M059J (cell line): ENCODE data around the gene SRC. TPM values are rescaled to one million over a fixed set of nuclear protein-coding genes. Genes with fewer than 3 reads are reported as not detected.
A peak's percentile ranks its signal among the peaks of the same experiment; 100 is the strongest.
"Not testable (repeated sequence)": the region's sequence is repeated elsewhere in the genome, so short reads cannot be mapped to it uniquely, and the experiment has no call there.

Experiments used
- DNase-seq: peaks from one replicate; pipeline ENCODE4 v3.0.0-alpha.2; 2012; ENCODE audit warnings: low read depth
- total RNA-seq: library from RNA; depleted of rRNA; stranded (reverse); fragments of >200 nt; shearing (Covaris generic); gene quantifications from 2 replicates; pipeline ENCODE4 v1.2.3, GENCODE V29; 2014

The SRC gene
- total RNA-seq, 1 experiment from 2014 or later: 24.3 TPM

DNA sequence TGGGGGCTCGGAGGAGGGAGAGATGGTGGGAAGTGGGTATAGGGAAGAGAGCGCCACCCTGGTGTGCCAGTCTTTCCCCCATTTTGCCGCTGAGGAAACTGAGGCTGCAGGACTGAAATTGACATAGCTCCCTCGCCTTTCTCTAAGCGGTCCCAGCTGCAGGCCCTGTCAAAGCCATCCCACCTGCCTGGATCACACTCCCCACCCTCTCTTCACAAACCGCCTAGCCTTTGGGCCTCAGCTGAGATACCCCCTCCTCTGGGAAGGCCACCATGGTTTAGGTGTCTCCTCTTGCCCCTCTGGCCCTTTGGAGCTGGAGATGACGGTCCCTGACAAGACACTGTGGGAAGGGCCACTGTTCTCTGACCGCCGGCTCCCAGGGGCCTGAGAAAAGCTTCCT is 16.9 kb downstream of the SRC start:
- DNase-seq: no peak

- DNase-seq: no peak
Measured at GRCh38 chr20:37363221-37364012, 17.5 kb downstream of the SRC start.

DNA sequence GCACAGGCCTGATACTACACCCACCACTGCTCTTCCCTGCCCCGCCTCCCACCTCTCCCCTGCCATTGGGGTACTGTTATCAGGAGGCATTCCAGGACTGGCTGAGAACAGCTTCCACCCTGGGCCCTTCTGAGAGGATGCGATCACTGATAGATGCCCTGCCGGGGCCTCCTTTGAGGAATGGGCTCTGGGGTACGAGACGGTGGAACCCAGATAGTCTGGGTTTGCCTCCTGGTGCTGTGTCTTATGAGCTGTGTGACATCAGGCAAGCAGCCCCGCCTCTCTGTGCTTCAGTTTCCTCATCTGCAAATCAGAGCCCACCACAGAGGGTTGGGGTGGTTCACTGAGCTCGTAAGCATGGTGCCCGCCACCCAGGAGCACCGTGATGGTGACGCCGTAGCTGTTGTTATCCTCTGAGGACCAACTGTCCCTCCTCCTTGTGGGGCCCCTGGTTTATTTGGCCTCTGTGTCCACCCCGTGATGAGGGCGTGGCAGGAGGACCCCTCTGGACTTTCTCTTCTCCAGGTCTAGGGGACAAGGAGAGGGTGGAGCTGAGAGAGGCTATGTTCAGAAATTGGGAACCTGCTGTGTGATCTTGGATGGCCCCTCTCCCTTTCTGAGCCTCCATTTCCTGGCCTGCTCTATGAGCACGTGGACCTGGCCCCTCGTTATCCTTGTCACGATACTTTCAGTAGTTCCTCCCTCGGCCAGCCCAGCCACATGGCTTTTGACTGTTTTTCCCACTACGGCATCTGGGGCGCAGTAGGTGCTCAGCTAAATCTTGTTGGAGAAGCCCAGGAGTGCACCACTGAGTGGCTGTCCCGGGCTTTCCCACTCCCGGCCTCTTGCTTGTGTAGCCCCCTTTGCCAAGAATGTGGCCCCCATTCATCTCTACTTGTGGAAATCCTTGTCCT is 18.3 kb downstream of the SRC start:
- no peak for DNase-seq

GRCh38 chr20:37364927-37365272 is 19.0 kb downstream of the SRC start:
- no peak for DNase-seq

DNA sequence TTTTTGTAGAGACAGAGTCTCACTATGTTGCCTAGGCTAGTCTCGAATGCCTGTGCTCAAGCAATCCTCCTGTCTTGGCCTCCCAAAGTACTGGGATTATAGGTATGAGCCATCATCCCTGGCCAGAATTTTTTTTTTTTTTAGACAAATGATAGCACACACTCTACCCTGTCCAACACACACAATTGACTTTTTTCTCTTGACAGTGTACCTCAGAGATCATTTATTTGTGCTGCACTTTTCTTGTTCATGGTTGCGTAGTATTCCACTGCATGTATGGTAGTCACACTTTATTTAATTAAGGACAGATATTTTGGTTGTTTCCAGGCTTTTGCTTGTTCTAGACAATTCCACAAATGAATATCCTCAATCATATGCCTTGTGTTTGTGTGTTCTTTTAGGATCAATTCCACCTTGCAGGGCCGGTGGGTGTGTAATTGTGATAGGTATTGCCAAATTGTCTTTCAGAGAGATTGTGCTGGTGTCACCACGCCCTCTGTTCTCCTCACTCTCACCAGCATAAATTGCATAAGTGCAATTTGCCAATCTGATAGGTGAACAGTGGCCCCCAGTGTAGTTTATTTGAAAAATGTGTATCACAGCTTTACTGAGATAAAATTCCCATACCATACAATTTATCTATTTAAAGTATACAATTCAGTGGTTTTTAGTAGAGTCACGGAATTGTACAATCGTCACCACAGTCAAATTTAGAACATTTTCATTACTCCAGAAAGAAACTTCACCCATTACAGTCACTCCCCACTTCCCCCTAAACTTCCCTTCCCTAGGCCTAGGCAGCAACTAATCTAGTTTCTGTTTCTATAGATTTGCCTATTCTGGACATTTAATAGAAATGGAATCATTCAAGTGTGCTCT is 20.1 kb downstream of the SRC start:
- no peak for DNase-seq

DNA sequence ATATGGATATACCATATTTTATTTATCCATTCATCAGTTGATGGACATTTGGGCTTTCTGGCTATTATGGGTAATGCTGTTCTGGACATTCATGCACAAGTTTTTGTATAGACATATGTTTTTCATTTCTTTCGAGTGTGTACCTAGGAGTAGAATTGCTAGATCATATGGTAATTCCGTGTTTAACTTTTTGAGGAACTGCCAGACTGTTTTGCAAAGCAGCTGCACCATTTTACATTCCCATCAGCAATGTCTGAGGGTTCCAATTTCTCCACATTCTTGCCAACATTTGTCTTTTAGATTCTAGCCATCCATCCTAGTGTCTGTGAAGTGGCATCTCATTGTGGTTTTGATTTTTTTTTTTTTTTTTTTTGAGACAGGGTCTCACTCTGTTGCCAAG is 20.8 kb downstream of the SRC start:
- DNase-seq: no peak

DNA sequence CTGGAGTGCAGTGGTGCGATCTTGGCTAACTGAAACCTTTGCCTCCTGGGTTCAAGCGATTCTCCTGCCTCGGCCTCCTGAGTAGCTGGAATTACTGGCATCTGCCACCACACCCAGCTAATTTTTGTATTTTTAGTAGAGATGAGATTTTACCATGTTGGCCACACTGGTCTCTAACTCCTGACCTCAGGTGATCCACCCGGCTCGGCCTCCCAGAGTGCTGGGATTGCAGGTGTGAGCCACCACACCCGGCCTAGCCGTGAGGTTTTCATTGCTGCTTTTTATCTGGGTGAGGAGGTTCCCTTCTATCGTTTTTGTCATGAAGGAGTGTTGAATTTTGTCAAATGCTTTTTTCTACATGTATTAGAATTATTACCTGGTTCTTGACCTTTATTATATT is 23.9 kb downstream of the SRC start:
- no peak for DNase-seq

- DNase-seq: not testable (repeated sequence)
Measured at GRCh38 chr20:37371845-37372244, 25.9 kb downstream of the SRC start.

DNA sequence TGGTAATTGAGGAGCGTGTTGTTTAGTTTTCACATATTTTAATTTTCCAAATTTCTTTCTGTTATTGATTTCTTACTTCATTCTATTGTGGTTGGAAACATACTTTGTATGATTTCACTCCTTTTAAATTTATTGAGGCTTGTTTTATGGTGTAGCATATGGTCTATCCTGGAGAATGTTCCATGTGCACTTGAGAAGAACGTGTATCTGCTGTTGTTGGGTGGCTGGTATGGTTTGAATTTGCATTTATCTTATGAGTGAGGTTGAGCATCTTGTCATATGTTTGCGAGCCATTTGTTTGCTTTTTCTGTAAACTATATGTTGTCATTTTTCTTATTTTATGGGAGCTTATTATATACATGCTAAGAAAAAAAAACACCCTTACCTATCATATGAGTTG is 26.5 kb downstream of the SRC start:
- no peak for DNase-seq

DNA sequence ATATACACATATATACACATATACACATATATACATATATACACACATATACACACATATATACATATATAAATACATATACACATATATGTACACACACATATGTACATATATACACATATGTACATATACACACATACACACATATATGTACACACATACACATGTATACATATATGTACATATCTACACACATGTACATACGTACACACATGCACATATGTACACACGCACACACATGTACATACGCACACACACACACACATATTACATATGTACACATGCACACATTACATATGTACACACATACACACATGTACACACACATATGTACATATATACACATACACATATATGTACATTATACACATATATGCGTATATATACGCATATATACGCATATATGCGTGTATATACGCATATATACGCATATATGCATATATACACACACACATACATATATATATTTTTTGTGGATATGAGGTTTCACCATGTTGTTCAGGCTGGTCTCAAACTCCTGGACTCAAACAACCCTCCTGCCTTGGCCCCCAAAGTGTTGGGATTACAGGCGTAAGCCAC is 27.2 kb downstream of the SRC start:
- no peak for DNase-seq

- DNase-seq: no peak
Measured at GRCh38 chr20:37375227-37375626, 29.3 kb downstream of the SRC start.

DNA sequence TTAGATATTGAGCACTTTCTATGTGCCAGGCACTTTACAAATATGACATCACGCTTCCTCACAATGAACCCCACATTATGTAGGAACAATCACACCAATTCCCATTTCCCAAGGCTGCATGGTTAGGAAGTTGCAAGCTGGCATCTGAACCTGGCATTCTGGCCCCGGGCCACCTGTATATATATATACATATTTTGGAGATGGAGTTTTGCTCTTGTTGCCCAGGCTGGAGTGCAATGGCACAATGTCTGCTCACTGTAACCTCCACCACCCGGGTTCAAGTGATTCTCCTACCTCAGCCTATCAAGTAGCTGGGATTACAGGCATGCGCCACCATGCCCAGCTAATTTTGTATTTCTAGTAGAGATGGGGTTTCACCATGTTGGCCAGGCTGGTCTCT is 30.4 kb downstream of the SRC start:
- DNase-seq: no peak

DNA sequence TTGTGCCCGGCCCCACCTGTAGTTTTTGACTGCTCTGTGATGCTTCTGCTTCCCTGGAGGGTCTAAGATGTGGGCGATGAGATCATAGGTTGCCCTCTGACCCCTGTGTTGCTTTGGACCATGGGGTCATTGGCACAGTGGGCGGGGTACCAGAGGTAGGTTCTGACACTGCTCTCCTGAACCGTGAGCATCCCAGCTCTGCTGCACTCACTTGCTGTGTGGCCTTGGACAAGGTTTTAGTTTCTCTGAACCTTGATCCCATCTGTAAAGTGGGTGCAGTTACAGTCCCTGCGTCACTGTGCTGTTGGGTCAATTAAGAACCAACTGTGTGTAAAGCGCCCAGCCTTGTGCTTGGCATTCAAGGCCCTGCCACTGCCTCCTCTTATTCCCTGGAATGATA is 30.9 kb downstream of the SRC start:
- no peak for DNase-seq

DNA sequence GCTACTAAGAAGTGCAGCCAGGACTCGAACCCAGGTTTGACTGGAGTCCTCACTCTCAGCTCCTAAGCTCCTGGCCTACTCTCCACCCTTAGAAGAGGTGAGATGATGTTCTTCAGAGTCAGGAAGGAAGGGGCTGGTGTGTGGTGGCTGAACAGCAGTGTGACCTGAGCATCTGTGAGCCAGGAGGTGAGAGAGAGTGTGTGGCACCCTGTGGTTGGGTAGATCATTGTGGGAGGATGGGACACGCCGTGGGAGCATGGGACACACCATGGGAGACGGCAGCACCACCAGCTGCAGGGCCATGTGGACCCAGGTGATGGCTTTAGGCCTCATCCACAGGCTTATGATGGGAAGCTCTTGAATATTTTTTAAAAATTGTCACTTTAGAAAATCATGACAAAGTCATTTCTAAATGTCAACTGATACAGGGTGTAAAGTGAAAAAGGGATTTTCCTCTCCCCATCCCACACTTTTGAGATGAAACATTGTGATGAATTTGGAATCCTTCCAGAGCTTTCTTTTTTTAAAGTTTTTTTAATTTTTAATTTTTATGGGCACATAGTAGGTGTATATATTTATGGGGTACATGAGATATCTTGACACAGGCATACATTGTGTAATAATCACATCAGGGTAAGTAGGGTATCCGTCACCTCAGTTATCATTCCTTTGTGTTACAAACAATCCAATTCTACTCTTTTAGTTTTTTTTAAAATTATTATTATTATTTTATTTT is 31.6 kb downstream of the SRC start:
- DNase-seq: no peak

- DNase-seq: no peak
Measured at GRCh38 chr20:37378420-37378784, 32.5 kb downstream of the SRC start.

- peak; percentile 54 for DNase-seq
Measured at GRCh38 chr20:37378785-37379598, 33.1 kb downstream of the SRC start.

- DNase-seq: peak; percentile 64
Measured at GRCh38 chr20:37379967-37380828, 34.3 kb downstream of the SRC start.

GRCh38 chr20:37380864-37381579 is 35.1 kb downstream of the SRC start:
- DNase-seq: no peak
